GM13977 (cell line): Measurements from ENCODE around the gene RNF112.

Experiments used
- DNase-seq: peaks from one replicate; pipeline ENCODE4 v3.0.0; 2012; ENCODE audit warnings: low spot score
- CTCF ChIP-seq: IDR thresholded peaks from 2 replicates; pipeline ENCODE4 v1.5.1; 2012; ENCODE audit warnings: mild to moderate bottlenecking, control low read depth; ENCODE audit not compliant: insufficient read depth; ENCODE audit errors: extremely low read depth, missing control alignments
- in situ Hi-C: fragments of 300-500 bp; cut with MboI; formaldehyde crosslinking; loops from one replicate; pipeline ENCODE4 v1.12.0; 2022; ENCODE audit warnings: low sequenced_read_pairs, low pct_unique_long_range_greater_than_20kb, mixed read lengths, inconsistent platforms; ENCODE audit not compliant: unreplicated experiment

Gene RNF112

GRCh38 chr17:19364699-19365498 lies 46.1 kb upstream of the RNF112 start:
- in situ Hi-C loops: loop anchor here (10.0 to 25.0 kb wide), 2 partner anchors 60 to 397 kb away; no protein-coding TSS in a partner anchor
- DNase-seq: no peak
- no peak for TF ChIP-seq CTCF

- in situ Hi-C loops: loop anchor here (10.0 to 25.0 kb wide), 2 partner anchors 59 to 397 kb away; no protein-coding TSS in a partner anchor
- no peak for DNase-seq
- TF ChIP-seq CTCF: no peak
Observed at GRCh38 chr17:19365499-19365817, 45.6 kb upstream of the RNF112 start.

- no peak for DNase-seq
- in situ Hi-C loops: loop anchor here (10.0 to 25.0 kb wide), 2 partner anchors 59 to 396 kb away; no protein-coding TSS in a partner anchor
- no peak for TF ChIP-seq CTCF
Observed at GRCh38 chr17:19365833-19366636, 45.0 kb upstream of the RNF112 start.

- no peak for DNase-seq
- TF ChIP-seq CTCF: no peak
- in situ Hi-C loops: loop anchor here (10.0 to 25.0 kb wide), 2 partner anchors 58 to 396 kb away; no protein-coding TSS in a partner anchor
Observed at GRCh38 chr17:19366637-19366972, 44.4 kb upstream of the RNF112 start.

- no peak for TF ChIP-seq CTCF
- DNase-seq: no peak
- in situ Hi-C loops: loop anchor here (10.0 to 25.0 kb wide), 2 partner anchors 57 to 394 kb away; no protein-coding TSS in a partner anchor
Observed at GRCh38 chr17:19368229-19368628, 42.8 kb upstream of the RNF112 start.

GRCh38 chr17:19369107-19369778 lies 41.8 kb upstream of the RNF112 start:
- in situ Hi-C loops: loop anchor here (10.0 to 25.0 kb wide), 2 partner anchors 56 to 393 kb away; no protein-coding TSS in a partner anchor
- no peak for TF ChIP-seq CTCF
- DNase-seq: no peak
